SK-N-MC (cell line): ENCODE measurements around the gene SSR3.

Experiments
- EZH2 ChIP-seq: fragments of 200-600 bp; sonication (generic); IDR thresholded peaks from one replicate; pipeline ENCODE4 v1.6.1; 2017; ENCODE audit warnings: antibody characterized with exemption
- POLR2AphosphoS5 ChIP-seq: IDR thresholded peaks from 2 replicates; pipeline ENCODE4 v1.6.1; 2012; ENCODE audit warnings: mild to moderate bottlenecking, low read depth, low read length, borderline replicate concordance

GRCh38 chr3:156532730-156533129 is 22.2 kb downstream of the SSR3 start:
- TF ChIP-seq EZH2 (no peak), POLR2AphosphoS5 (no peak)
